H1 (cell line): ENCODE results near the gene CBLL2. TPM values are rescaled to one million over a fixed set of nuclear protein-coding genes. Genes with fewer than 3 reads are reported as not detected.

Source experiments
- CTCF ChIA-PET: fragments of 300-600 bp; sonication (Branson Sonifier 250); formaldehyde crosslinking; loops from one replicate; lab custom pipeline; 2021; ENCODE audit not compliant: partially characterized antibody; lab: Charles Lee
- POLR2A ChIA-PET: fragments of 300-600 bp; sonication (Branson Sonifier 250); formaldehyde crosslinking; loops from one replicate; lab custom pipeline; 2021; ENCODE audit warnings: inconsistent platforms; ENCODE audit not compliant: partially characterized antibody; lab: Charles Lee
- DNase-seq, 2 experiments: peaks; one replicate each; pipeline versions ENCODE4 v3.0.0 to v3.0.0-alpha.2; 2010 to 2022; ENCODE audit warnings: low spot score in 2 of 2, low read depth in 1 of 2, mixed read lengths in 1 of 2
- FAIRE-seq: peaks from 2 replicates; lab custom pipeline; 2011; peaks lifted over from hg19 to GRCh38; lab: Jason Lieb, UNC
- H2AFZ ChIP-seq: 2 replicates; pipeline ENCODE4 v1.8.1; 2012; ENCODE audit warnings: low read length, inconsistent platforms
- H2AK5ac ChIP-seq: 2 replicates; pipeline ENCODE4 v1.6.1; 2013; ENCODE audit warnings: low read depth, low read length
- H2BK120ac ChIP-seq: replicated peaks from 2 replicates; pipeline ENCODE3; 2013; ENCODE audit warnings: low read depth, low read length, inconsistent platforms
- H2BK12ac ChIP-seq: 2 replicates; pipeline ENCODE4 v1.6.1; 2013; ENCODE audit warnings: low read depth, low read length
- H2BK15ac ChIP-seq: 2 replicates; pipeline ENCODE4 v1.6.1; 2013; ENCODE audit warnings: low read length
- H2BK20ac ChIP-seq: 2 replicates; pipeline ENCODE4 v1.6.1; 2013; ENCODE audit warnings: low read length
- H2BK5ac ChIP-seq: 2 replicates; pipeline ENCODE4 v1.6.1; 2013; ENCODE audit warnings: low read depth, low read length
- H3K14ac ChIP-seq: 2 replicates; pipeline ENCODE4 v1.6.1; 2013; ENCODE audit warnings: inconsistent platforms; ENCODE audit not compliant: insufficient read length
- H3K18ac ChIP-seq: 2 replicates; pipeline ENCODE4 v1.6.1; 2013; ENCODE audit warnings: low read length; ENCODE audit errors: extremely low read depth
- H3K23ac ChIP-seq: 2 replicates; pipeline ENCODE4 v1.6.1; 2013; ENCODE audit warnings: inconsistent platforms; ENCODE audit not compliant: insufficient read length
- H3K23me2 ChIP-seq: 2 replicates; pipeline ENCODE4 v1.6.1; 2013; ENCODE audit warnings: low read depth, low read length
- H3K27ac ChIP-seq: 2 replicates; pipeline ENCODE4 v1.6.1; 2011; ENCODE audit warnings: low read depth, low read length, inconsistent platforms
- H3K27me3 ChIP-seq, 4 experiments: replicated peaks in 1 of 4; 1 replicate in 1 of 4; 2 replicates in 3 of 4; pipeline versions ENCODE4 v1.6.1 to v1.8.1; 2011 to 2013; ENCODE audit warnings: low read length in 3 of 4, mild to moderate bottlenecking in 3 of 4, inconsistent platforms in 2 of 4, mixed read lengths in 2 of 4, moderate library complexity in 1 of 4; ENCODE audit not compliant: control insufficient read depth in 3 of 4, insufficient read depth in 3 of 4; ENCODE audit errors: extremely low read depth in 1 of 4
- H3K36me3 ChIP-seq, 4 experiments: 2 replicates each; pipeline versions ENCODE4 v1.6.1 to v1.8.1; 2011 to 2013; ENCODE audit warnings: mild to moderate bottlenecking in 4 of 4, low read length in 3 of 4, moderate library complexity in 2 of 4, control low read depth in 1 of 4, inconsistent platforms in 1 of 4; ENCODE audit not compliant: insufficient read depth in 4 of 4, control insufficient read depth in 2 of 4
- H3K4ac ChIP-seq: replicated peaks from 2 replicates; pipeline ENCODE3; 2013; ENCODE audit warnings: low read length, low read depth, mixed read lengths, inconsistent platforms; ENCODE audit not compliant: insufficient read length
- H3K4me1 ChIP-seq, 4 experiments: replicated peaks in 1 of 4; 1 replicate in 1 of 4; 2 replicates in 3 of 4; pipeline versions ENCODE4 v1.6.1 to v1.8.1; 2011 to 2013; ENCODE audit warnings: low read length in 3 of 4, inconsistent platforms in 2 of 4, mixed read lengths in 1 of 4; ENCODE audit not compliant: insufficient read depth in 4 of 4, control insufficient read depth in 3 of 4
- H3K4me2 ChIP-seq, 2 experiments: 2 replicates each; pipeline versions ENCODE4 v1.6.1 to v1.8.1; 2011 to 2013; ENCODE audit warnings: low read depth in 2 of 2, low read length in 2 of 2, control low read depth in 1 of 2, inconsistent platforms in 1 of 2, mild to moderate bottlenecking in 1 of 2; ENCODE audit not compliant: insufficient read depth in 1 of 2
- H3K4me3 ChIP-seq, 4 experiments: fragments of 200-600, 300-600 bp in 1 of 4; sonication (generic), shearing (Covaris generic), sonication (Bioruptor Twin) in 1 of 4; 2 replicates each; pipeline versions ENCODE4 v1.5.1 to v1.8.1; 2011 to 2016; ENCODE audit warnings: low read length in 4 of 4, low read depth in 3 of 4, control low read depth in 2 of 4, inconsistent platforms in 2 of 4, mild to moderate bottlenecking in 2 of 4, mixed read lengths in 1 of 4, moderate library complexity in 1 of 4; ENCODE audit not compliant: insufficient read depth in 2 of 4; ENCODE audit errors: extremely low read depth in 1 of 4
- H3K56ac ChIP-seq: replicated peaks from 2 replicates; pipeline ENCODE3; 2013; ENCODE audit warnings: low read depth, mild to moderate bottlenecking, mixed read lengths, low read length, inconsistent platforms; ENCODE audit not compliant: insufficient read length
- H3K79me1 ChIP-seq: 2 replicates; pipeline ENCODE4 v1.6.1; 2013; ENCODE audit warnings: low read depth, low read length, control low read depth
- H3K79me2 ChIP-seq, 2 experiments: 2 replicates each; pipeline versions ENCODE4 v1.6.1 to v1.8.1; 2012 to 2013; ENCODE audit warnings: low read length in 2 of 2, mild to moderate bottlenecking in 2 of 2, inconsistent platforms in 1 of 2; ENCODE audit not compliant: insufficient read depth in 2 of 2, control insufficient read depth in 1 of 2
- H3K9ac ChIP-seq, 4 experiments: replicated peaks in 1 of 4; 1 replicate in 1 of 4; 2 replicates in 3 of 4; pipeline versions ENCODE4 v1.6.1 to v1.8.1; 2011 to 2013; ENCODE audit warnings: low read depth in 3 of 4, low read length in 3 of 4, control low read depth in 2 of 4, mild to moderate bottlenecking in 2 of 4, moderate library complexity in 2 of 4, inconsistent platforms in 1 of 4; ENCODE audit errors: extremely low read depth in 1 of 4
- H3K9me3 ChIP-seq, 2 experiments: 2 replicates each; pipeline versions ENCODE4 v1.6.1 to v1.8.1; 2012 to 2013; ENCODE audit warnings: mild to moderate bottlenecking in 2 of 2, moderate library complexity in 2 of 2, control low read depth in 1 of 2, inconsistent platforms in 1 of 2, low read depth in 1 of 2, low read length in 1 of 2, mixed read lengths in 1 of 2; ENCODE audit not compliant: insufficient read depth in 2 of 2
- H4K20me1 ChIP-seq, 2 experiments: replicated peaks in 1 of 2; 2 replicates each; pipeline versions ENCODE3 to v1.8.1; 2011 to 2013; ENCODE audit warnings: inconsistent platforms in 2 of 2, low read length in 2 of 2, mild to moderate bottlenecking in 1 of 2; ENCODE audit not compliant: insufficient read depth in 2 of 2, control insufficient read depth in 1 of 2
- H4K5ac ChIP-seq: 2 replicates; pipeline ENCODE4 v1.6.1; 2013; ENCODE audit warnings: low read length, low read depth, mixed read lengths, inconsistent platforms; ENCODE audit not compliant: insufficient read length
- H4K8ac ChIP-seq: 2 replicates; pipeline ENCODE4 v1.8.0; 2013; ENCODE audit warnings: mild to moderate bottlenecking, moderate library complexity, low read length, inconsistent platforms; ENCODE audit not compliant: insufficient read depth; ENCODE audit errors: extremely low read depth
- H4K91ac ChIP-seq: replicated peaks from 2 replicates; pipeline ENCODE3; 2013; ENCODE audit warnings: low read length, mixed read lengths, inconsistent platforms; ENCODE audit not compliant: insufficient read length
- ATF2 ChIP-seq: IDR thresholded peaks from 2 replicates; pipeline ENCODE4 v1.6.1; 2012; ENCODE audit warnings: low read length, inconsistent platforms
- BCL11A ChIP-seq, 2 experiments: IDR thresholded peaks; one replicate each; pipeline ENCODE4 v1.6.1; 2011; ENCODE audit warnings: low read depth in 2 of 2, low read length in 2 of 2, mild to moderate bottlenecking in 2 of 2
- BRCA1 ChIP-seq: IDR thresholded peaks from 2 replicates; pipeline ENCODE4 v1.6.1; 2012; ENCODE audit warnings: low read depth, low read length, improper control_type of control experiment
- KDM1A ChIP-seq: fragments of 200-600, 300-600 bp; sonication (generic); IDR thresholded peaks from 2 replicates; pipeline ENCODE4 v1.7.1; 2016; ENCODE audit warnings: mild to moderate bottlenecking, low read length, borderline replicate concordance
- NRF1 ChIP-seq: IDR thresholded peaks from 2 replicates; pipeline ENCODE4 v1.6.1; 2011; ENCODE audit warnings: mild to moderate bottlenecking, low read depth, low read length, improper control_type of control experiment
- POLR2AphosphoS5 ChIP-seq: IDR thresholded peaks from 2 replicates; pipeline ENCODE4 v1.6.1; 2011; ENCODE audit warnings: low read depth, low read length
- RXRA ChIP-seq: IDR thresholded peaks from 2 replicates; pipeline ENCODE4 v1.6.1; 2011; ENCODE audit warnings: low read depth, mild to moderate bottlenecking, low read length, moderate library complexity; ENCODE audit not compliant: insufficient read depth
- SIRT6 ChIP-seq: IDR thresholded peaks from one replicate; pipeline ENCODE4 v1.7.1; 2012; ENCODE audit warnings: low read length, inconsistent platforms
- YY1 ChIP-seq: IDR thresholded peaks from 2 replicates; pipeline ENCODE4 v1.6.1; 2011; ENCODE audit warnings: low read depth, mild to moderate bottlenecking, low read length
- WGBS, 2 experiments: shearing (Covaris generic) in 1 of 2; methylation state at CpG; one replicate each; pipeline versions ENCODE4 v1.1.6 to v1.1.7; 2013 to 2015; ENCODE audit warnings: low lambda C conversion rate in 2 of 2, mixed read lengths in 2 of 2, inconsistent platforms in 1 of 2, low coverage in 1 of 2, missing lambda C conversion rate in 1 of 2; ENCODE audit not compliant: insufficient replicate concordance in 2 of 2, insufficient coverage in 1 of 2, insufficient read length in 1 of 2; ENCODE audit errors: extremely low coverage in 1 of 2, missing lambda C conversion rate in 1 of 2; 5-methylcytosine and 5-hydroxymethylcytosine counted together
- polyA plus RNA-seq, 7 experiments: library from polyadenylated mRNA; depleted of rRNA in 3 of 7; stranded (reverse) in 5 of 7; unstranded in 2 of 7; fragments of >200 nt in 5 of 7; fragments of 200-250 nt in 2 of 7; gene quantifications; 1 replicate in 5 of 7; 2 replicates in 1 of 7; 4 replicates in 1 of 7; pipeline versions ENCODE4 v1.2.1 to v1.2.3, GENCODE V29; 2011 to 2013; ENCODE audit warnings: missing spikeins in 2 of 7, mixed read lengths in 2 of 7
- total RNA-seq: library from RNA; stranded (reverse); fragmentation: NEBNext Ultra II Directional; extraction: Animal tissue kit (Norgen Biotek cat#: 25700); gene quantifications from 2 replicates; pipeline ENCODE4 v1.2.1, GENCODE V29; 2021

CBLL2 gene
- total and polyA plus RNA-seq, 2 of the 8 experiments (the other 6 are each of a cell fraction or from before 2014, with no cell fraction given), result not detected

DNA sequence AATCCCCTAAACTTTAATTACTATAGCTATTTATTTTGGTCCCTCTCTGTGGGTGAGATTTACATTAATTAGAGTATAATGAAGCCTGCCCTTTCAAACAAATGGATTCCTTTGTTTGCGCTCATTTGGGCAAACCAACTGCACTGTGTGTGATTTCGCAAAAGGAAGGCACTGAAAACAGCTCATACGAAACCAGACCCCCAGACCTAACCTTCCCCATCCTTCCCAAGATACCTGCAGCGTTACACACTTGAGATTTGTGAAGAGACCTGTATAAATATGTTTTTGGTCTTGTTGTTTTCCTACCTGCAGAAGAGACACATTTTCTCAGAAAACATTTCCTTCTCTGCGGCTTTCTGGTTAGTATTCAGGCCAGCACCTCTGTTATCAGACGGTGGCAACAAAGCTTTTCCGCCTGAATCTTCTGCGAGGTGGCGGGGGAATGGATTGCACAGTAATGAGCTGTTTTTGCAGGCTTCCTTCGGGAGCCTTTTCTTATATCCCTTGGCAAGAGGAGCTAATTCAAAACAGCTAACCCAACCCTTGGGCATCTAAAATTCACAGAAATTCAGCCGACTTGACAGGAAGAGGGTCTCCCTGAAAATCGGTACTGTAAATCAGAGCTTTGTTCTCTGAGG, 47.6 kb downstream of the CBLL2 start:
- H3K18ac ChIP-seq, result no peak overlapping the region
- WGBS, 2 experiments, result 56% methylated on average over 12 of the region's 12 CpGs; no CpG with 5 or more reads in 1 of the 2 experiments
- no peak for FAIRE-seq
- no peak overlapping the region for H2BK5ac ChIP-seq
- no peak overlapping the region for H4K91ac ChIP-seq
- POLR2A ChIA-PET, result interaction anchor here (1.2 kb wide), 1 partner anchor 20 kb away, joined by 5 read pairs; no protein-coding TSS in a partner anchor
- no peak overlapping the region for H2BK120ac ChIP-seq
- H2BK12ac ChIP-seq, result no peak overlapping the region
- no peak overlapping the region for H2BK15ac ChIP-seq
- no peak overlapping the region for H3K9ac ChIP-seq
- H4K20me1 ChIP-seq, result no peaks in the 10 kb centered on the region
- H2BK20ac ChIP-seq, result no peak overlapping the region
- no peak overlapping the region for H3K23ac ChIP-seq
- peak overlapping the region; percentile 27 to 50; a peak in 2 of 4 replicates for H3K4me2 ChIP-seq
- H3K79me1 ChIP-seq, result no peaks in the 10 kb centered on the region
- H3K4ac ChIP-seq, result no peak overlapping the region
- H3K4me1 ChIP-seq, result peaks cover 0 to 8% (median 0%) of the 10 kb centered on the region in 4 experiments; a peak in 3 of 7 replicates
- H3K9me3 ChIP-seq, result no peaks in the 10 kb centered on the region
- H3K79me2 ChIP-seq, result no peaks in the 10 kb centered on the region
- TF ChIP-seq ATF2, result no peak
- no peak for TF ChIP-seq BCL11A (IDR thresholded peaks at IDR 0.05; ENCODE audit: low read depth in 2 of 2, low read length in 2 of 2)
- no peak for TF ChIP-seq KDM1A
- no peak for TF ChIP-seq NRF1
- no peak for TF ChIP-seq RXRA
- TF ChIP-seq YY1, result no peak
- no peak for TF ChIP-seq SIRT6
- no peak for TF ChIP-seq POLR2AphosphoS5
- TF ChIP-seq BRCA1, result no peak
- TF ChIP-seq, all 59 proteins: peak for 0
- H3K36me3 ChIP-seq, result no peaks in the 10 kb centered on the region
- H3K27me3 ChIP-seq, result no peaks in the 10 kb centered on the region
- H3K14ac ChIP-seq, result no peak overlapping the region
- H3K56ac ChIP-seq, result no peak overlapping the region
- H3K23me2 ChIP-seq, result no peaks in the 10 kb centered on the region
- no peak overlapping the region for H4K5ac ChIP-seq
- no peak overlapping the region for H2AK5ac ChIP-seq
- H3K4me3 ChIP-seq, result no peak overlapping the region
- no peak for DNase-seq
- H3K27ac ChIP-seq, result no peak overlapping the region
- CTCF ChIA-PET, result interaction anchor here (0.7 to 1.2 kb wide), 2 partner anchors 9 to 105 kb away, joined by 3 read pairs; no protein-coding TSS in a partner anchor
- no peak overlapping the region for H4K8ac ChIP-seq
- H2AFZ ChIP-seq, result no peak overlapping the region
